Sigmoid colon (tissue), 7 donors: ENCODE results near the gene TBC1D20. TPM values are rescaled to one million over a fixed set of nuclear protein-coding genes. Genes with fewer than 3 reads are reported as not detected.

Experiments
- DNase-seq: peaks from one replicate; pipeline ENCODE4 v3.0.0-alpha.2; 2019
- H3K27ac ChIP-seq, 4 donors: fragments of 200-600 bp; sonication (generic); one replicate each; pipeline ENCODE4 v1.5.1; 2016 to 2019; ENCODE audit warnings: mild to moderate bottlenecking in 1 of 4
- H3K27me3 ChIP-seq, 3 donors: fragments of 200-600 bp; sonication (generic); one replicate each; pipeline ENCODE4 v1.5.1; 2019; ENCODE audit warnings: mild to moderate bottlenecking in 1 of 3
- H3K36me3 ChIP-seq, 4 donors: fragments of 200-600 bp; sonication (generic); one replicate each; pipeline ENCODE4 v1.5.1; 2016 to 2019
- H3K4me1 ChIP-seq, 4 donors: fragments of 200-600 bp; sonication (generic); one replicate each; pipeline ENCODE4 v1.5.1; 2017 to 2019
- H3K4me3 ChIP-seq, 4 donors: fragments of 200-600 bp; sonication (generic); one replicate each; pipeline ENCODE4 v1.5.1; 2017 to 2019; ENCODE audit warnings: mild to moderate bottlenecking in 2 of 4, moderate library complexity in 1 of 4
- H3K9me3 ChIP-seq, 4 donors: fragments of 200-600 bp in 3 of 4; sonication (generic) in 3 of 4; one replicate each; pipeline versions ENCODE4 v1.5.1 to v1.6.1; 2013 to 2019
- CTCF ChIP-seq, 4 experiments: fragments of 450-650 bp in 3 of 4; fragments of 200-600 bp in 1 of 4; IDR thresholded peaks; one replicate each; pipeline ENCODE4 v1.5.1; 2016 to 2019; ENCODE audit warnings: antibody characterized with exemption in 4 of 4, mild to moderate bottlenecking in 3 of 4, moderate library complexity in 2 of 4
- EP300 ChIP-seq, 4 donors: sonication (generic); formaldehyde crosslinking; IDR thresholded peaks; one replicate each; pipeline ENCODE4 v1.6.1; 2017; ENCODE audit warnings: antibody characterized with exemption in 4 of 4
- POLR2A ChIP-seq, 2 donors: fragments of 450-650 bp; IDR thresholded peaks; one replicate each; pipeline ENCODE4 v1.6.1; 2016; ENCODE audit warnings: antibody characterized with exemption in 2 of 2, mild to moderate bottlenecking in 2 of 2, moderate library complexity in 2 of 2
- POLR2AphosphoS5 ChIP-seq, 4 donors: sonication (generic); formaldehyde crosslinking; IDR thresholded peaks; one replicate each; pipeline ENCODE4 v1.6.1; 2017; ENCODE audit warnings: antibody characterized with exemption in 4 of 4
- WGBS, 2 donors: extraction: QIAGEN DNeasy Blood & Tissue Kit; methylation state at CpG; one replicate each; pipeline ENCODE4 v1.1.7; 2013; 5-methylcytosine and 5-hydroxymethylcytosine counted together
- intact Hi-C: fragments of 100-400 bp; cut with DNase I; formaldehyde crosslinking; loops from one replicate; pipeline ENCODE4 v1.15.1; 2023
- polyA plus RNA-seq, 3 donors: library from polyadenylated mRNA; stranded (reverse); fragments of 200-250 nt; gene quantifications; one replicate each; pipeline ENCODE4 v1.2.3, GENCODE V29; 2013
- total RNA-seq, 4 donors: library from RNA; depleted of rRNA; stranded (reverse); fragments of >200 nt; gene quantifications; one replicate each; pipeline ENCODE4 v1.1.0, GENCODE V29; 2016
- donor health status: healthy with polysubstance abuse.
- donor health status: Bipolar disorder and iron deficiency.
- donor health status: healthy.

Gene TBC1D20
- total and polyA plus RNA-seq, 7 donors = 16.8 to 42.9 (median 32.6) TPM

- no peak for DNase-seq
- WGBS, 2 donors = 87 to 89% methylated on average over 7 of the region's 7 CpGs
- no peaks in the 10 kb centered on the region for H3K27me3 ChIP-seq
- H3K4me3 ChIP-seq = no peak overlapping the region
- TF ChIP-seq EP300 (IDR thresholded peaks at IDR 0.05) (no peak), CTCF (IDR thresholded peaks at IDR 0.05) (no peak), POLR2A (IDR thresholded peaks at IDR 0.05) (no peak), POLR2AphosphoS5 (IDR thresholded peaks at IDR 0.05) (no peak)
- no peaks in the 10 kb centered on the region for H3K9me3 ChIP-seq
- peaks cover 0 to under 1% (median 0%) of the 10 kb centered on the region in 4 donors for H3K36me3 ChIP-seq
- no peak overlapping the region for H3K27ac ChIP-seq
- peaks cover 0 to 5% (median 4%) of the 10 kb centered on the region in 4 donors for H3K4me1 ChIP-seq
- intact Hi-C loops = no loop called here
Measured at GRCh38 chr20:467755-468154, 5.4 kb upstream of the TBC1D20 start.

- H3K27ac ChIP-seq = peak overlapping the region; percentile 92 to 97 (median 96)
- H3K4me3 ChIP-seq = peak overlapping the region; percentile 67 to 90 (median 86)
- H3K36me3 ChIP-seq = no peaks in the 10 kb centered on the region
- no peaks in the 10 kb centered on the region for H3K27me3 ChIP-seq
- 6 to 10% methylated on average over 60 of the region's 60 CpGs for WGBS, 2 donors
- H3K9me3 ChIP-seq = no peaks in the 10 kb centered on the region
- DNase-seq = peak; percentile 77
- H3K4me1 ChIP-seq = peaks cover 0 to 40% (median 37%) of the 10 kb centered on the region in 4 donors
- intact Hi-C loops = loop anchor here (2.0 to 5.0 kb wide), 3 partner anchors 53 to 115 kb away; partner anchors contain the start of genes CSNK2A1, NRSN2 and RBCK1
- TF ChIP-seq POLR2AphosphoS5 (IDR thresholded peaks at IDR 0.05) (no peak), EP300 (IDR thresholded peaks at IDR 0.05) (no peak), CTCF (IDR thresholded peaks at IDR 0.05) (no peak), POLR2A (IDR thresholded peaks at IDR 0.05) (no peak)
Measured at GRCh38 chr20:461254-462198, 807 bp downstream of the TBC1D20 start.

GRCh38 chr20:460707-461106 lies 1.6 kb downstream of the TBC1D20 start:
- Histone ChIP-seq H3K4me1 (peaks cover 0 to 40% (median 37%) of the 10 kb centered on the region in 4 donors), H3K27ac (peak overlapping the region in 2 of 4 donors; percentile 95 to 97), H3K27me3 (no peaks in the 10 kb centered on the region), H3K36me3 (no peaks in the 10 kb centered on the region), H3K4me3 (peak overlapping the region in 2 of 4 donors; percentile 84 to 87), H3K9me3 (no peaks in the 10 kb centered on the region)
- 44 to 65% methylated on average over 2 of the region's 2 CpGs for WGBS, 2 donors
- TF ChIP-seq POLR2A (IDR thresholded peaks at IDR 0.05) (no peak), POLR2AphosphoS5 (IDR thresholded peaks at IDR 0.05) (no peak), CTCF (IDR thresholded peaks at IDR 0.05) (no peak), EP300 (IDR thresholded peaks at IDR 0.05) (no peak)
- intact Hi-C loops = loop anchor here (5.0 kb wide), 1 partner anchor 82 kb away; the partner anchor contains the start of gene CSNK2A1
- DNase-seq = no peak

GRCh38 chr20:460180-460579 lies 2.2 kb downstream of the TBC1D20 start:
- Histone ChIP-seq H3K27ac (peak overlapping the region in 2 of 4 donors; percentile 95 to 97), H3K9me3 (no peaks in the 10 kb centered on the region), H3K27me3 (no peaks in the 10 kb centered on the region), H3K36me3 (no peaks in the 10 kb centered on the region), H3K4me3 (no peak overlapping the region), H3K4me1 (peaks cover 0 to 40% (median 37%) of the 10 kb centered on the region in 4 donors)
- WGBS, 2 donors = 30 to 35% methylated on average over 3 of the region's 3 CpGs
- intact Hi-C loops = loop anchor here (5.0 kb wide), 1 partner anchor 82 kb away; the partner anchor contains the start of gene CSNK2A1
- no peak for DNase-seq
- no peak for TF ChIP-seq POLR2A (IDR thresholded peaks at IDR 0.05)
- no peak for TF ChIP-seq EP300 (IDR thresholded peaks at IDR 0.05)
- no peak for TF ChIP-seq CTCF (IDR thresholded peaks at IDR 0.05)
- no peak for TF ChIP-seq POLR2AphosphoS5 (IDR thresholded peaks at IDR 0.05)
